ENCODE results near the gene THBD.

DNA sequence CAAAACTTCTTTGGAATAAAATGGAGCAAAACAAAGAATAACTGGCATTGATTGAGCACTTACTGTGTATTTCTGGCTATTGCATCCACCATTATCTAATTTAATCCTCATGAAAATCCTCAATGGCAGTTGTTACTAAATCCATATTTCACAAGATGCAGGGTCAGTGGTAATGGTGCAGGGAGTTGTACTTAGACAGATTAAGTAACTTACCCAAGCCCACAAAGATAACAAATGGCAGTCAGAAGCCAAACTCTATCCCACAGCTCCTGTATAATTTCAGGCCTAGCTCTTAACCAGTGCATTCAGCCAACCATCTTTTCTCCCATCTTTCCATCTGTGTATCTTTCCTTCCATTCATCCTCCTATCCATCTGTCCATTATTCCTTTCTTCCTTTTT lies 43.7 kb downstream of the THBD start:
- TF ChIP-seq USF2 (IDR thresholded peaks at IDR 0.05; ENCODE audit: low read depth, low read length), result no peak
- TF ChIP-seq MXI1 (IDR thresholded peaks at IDR 0.05; ENCODE audit: borderline replicate concordance, low read depth, low read length), result no peak
- TF ChIP-seq CTCF (conservative IDR thresholded peaks at IDR 0.05; ENCODE audit: low read depth, low read length), result no peak
- TF ChIP-seq POLR2A (IDR thresholded peaks at IDR 0.05; ENCODE audit: low read depth, low read length), result no peak
- TF ChIP-seq CEBPB (IDR thresholded peaks at IDR 0.05; ENCODE audit: low read depth, low read length), result no peak
- TF ChIP-seq FOS (IDR thresholded peaks at IDR 0.05; ENCODE audit: low read depth, low read length), result no peak
- no peak for TF ChIP-seq CHD1 (IDR thresholded peaks at IDR 0.05; ENCODE audit: low read depth, low read length)
- no peak for TF ChIP-seq BHLHE40 (IDR thresholded peaks at IDR 0.05; ENCODE audit: low read depth, low read length)
